Measurements from ENCODE around the gene CTXN1.

Gene CTXN1

GRCh38 chr19:7912697-7913564 lies 13.0 kb downstream of the CTXN1 start:
- DNase-seq = no peak

DNA sequence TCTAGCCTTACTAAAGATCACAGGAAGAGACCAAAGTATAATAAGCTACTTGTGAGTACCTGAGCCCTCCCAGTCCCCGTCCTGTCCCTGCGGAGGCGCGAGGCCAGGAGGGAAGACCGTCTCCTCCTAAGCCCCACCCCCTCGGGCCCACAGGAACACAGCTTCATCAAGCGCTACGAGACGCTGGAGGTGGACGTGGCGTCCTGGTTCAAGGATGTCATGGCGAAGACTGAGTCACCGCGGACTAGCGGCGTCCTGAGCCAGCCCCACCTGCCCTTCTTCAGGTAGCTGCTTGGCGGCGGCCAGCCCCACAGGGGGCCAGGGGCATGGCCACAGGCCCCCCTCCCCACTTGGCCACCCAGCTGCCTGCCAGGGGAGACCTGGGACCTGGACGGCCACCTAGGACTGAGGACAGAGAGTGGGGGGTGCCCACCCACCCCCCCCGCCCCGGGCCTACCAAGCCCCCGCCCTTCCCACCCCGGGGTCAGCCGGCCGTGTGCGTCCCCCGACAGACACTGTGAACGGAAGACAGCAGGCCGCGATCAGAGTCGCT lies 13.7 kb downstream of the CTXN1 start:
- no peak for DNase-seq

GRCh38 chr19:7911508-7912143 lies 14.3 kb downstream of the CTXN1 start:
- no peak for DNase-seq

- no peak for DNase-seq
Observed at GRCh38 chr19:7910321-7911161, 15.4 kb downstream of the CTXN1 start.

GRCh38 chr19:7909471-7910067 lies 16.4 kb downstream of the CTXN1 start:
- DNase-seq = no peak

GRCh38 chr19:7908742-7909461 lies 17.0 kb downstream of the CTXN1 start:
- no peak for DNase-seq

DNA sequence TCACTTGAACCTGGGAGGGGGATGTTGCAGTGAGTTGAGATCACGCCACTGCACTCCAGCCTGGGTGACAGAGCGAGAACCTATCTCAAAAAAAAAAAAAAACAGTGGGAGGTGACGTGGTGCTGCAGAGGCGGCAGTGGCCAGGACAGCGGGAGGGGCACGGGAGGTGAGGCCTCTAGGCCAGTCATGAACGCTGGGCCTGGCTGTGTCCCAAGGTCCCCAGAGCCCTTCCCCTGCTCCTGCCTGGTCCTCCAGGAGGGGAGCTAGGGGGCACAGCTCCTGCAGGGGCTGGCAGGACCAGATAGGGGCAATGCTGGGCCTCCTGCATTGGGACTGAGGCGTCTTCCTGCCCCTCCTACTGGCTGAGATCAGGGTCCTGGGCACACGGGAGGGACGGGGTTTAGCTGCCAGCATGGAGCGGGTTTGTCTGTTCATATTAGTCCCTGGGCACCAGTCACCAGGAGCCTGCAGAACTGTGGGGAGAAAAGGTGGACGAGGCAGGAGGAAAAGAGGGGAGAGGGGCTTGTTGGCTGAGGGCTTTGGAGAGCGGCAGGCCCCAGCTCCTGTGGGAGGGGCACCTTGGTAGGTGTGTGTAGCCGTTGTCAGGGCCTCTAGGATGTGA lies 17.7 kb downstream of the CTXN1 start:
- DNase-seq = no peak

DNA sequence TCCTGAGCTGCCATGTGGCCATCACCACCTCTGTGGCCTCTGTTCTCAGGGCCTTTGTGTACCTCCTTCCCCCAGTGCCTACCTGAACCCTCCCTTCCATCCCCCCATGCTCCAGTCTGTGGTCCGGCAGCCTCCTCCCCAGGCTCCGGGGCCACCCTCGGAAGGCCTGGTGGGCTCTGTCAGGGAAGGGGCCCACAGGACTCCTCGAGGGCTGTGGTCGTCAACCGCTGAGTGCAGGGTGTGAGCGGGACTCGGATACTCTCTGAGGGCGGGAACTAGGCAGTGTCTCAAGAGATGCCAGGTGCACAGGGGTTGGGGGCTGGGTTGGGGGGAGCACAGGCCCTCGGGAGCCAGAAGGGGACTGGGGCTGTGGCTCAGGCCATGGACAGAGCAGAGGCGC lies 18.4 kb downstream of the CTXN1 start:
- DNase-seq = no peak

DNA sequence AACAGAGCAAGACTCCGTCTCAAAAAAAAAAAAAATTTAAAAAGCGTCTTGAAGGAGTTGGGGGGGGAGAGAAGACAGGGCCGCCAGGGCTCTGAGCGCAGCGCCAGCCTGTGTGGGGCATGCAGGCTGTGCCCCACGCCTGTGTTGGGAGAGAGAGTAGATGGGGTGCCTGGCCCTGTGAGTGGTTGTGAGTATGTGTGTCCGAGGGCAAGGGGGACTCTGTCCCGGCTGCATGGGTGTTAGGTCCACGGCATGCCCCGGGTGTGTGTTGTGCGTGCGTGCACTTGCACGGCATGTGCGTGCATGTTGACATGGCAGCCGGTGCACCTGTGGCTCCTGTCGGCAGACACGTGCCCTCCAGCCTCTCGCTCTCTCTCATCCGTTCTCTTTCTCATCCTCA lies 18.8 kb downstream of the CTXN1 start:
- DNase-seq = no peak

- DNase-seq = no peak
Observed at GRCh38 chr19:7905859-7906258, 20.1 kb downstream of the CTXN1 start.

DNA sequence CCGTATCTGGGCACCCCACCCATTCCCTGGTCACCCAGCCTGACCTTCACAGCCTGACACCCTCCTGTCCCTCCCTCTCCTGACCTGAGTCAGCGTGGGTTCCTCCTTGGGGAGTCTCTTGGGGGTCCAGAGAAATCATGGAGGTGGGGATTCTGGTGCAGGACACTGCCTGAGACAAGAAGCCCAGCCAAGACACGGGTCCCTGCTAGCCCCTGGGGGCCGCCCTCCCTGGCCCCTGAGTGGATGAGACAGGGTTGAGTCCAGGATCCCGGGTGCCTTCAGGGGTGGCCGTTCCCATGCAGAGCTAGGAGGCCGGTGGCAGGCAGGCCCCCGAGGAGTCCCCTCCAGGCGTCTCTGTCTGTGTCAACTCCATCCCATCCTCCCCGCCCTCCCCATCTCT lies 20.7 kb downstream of the CTXN1 start:
- no peak for DNase-seq

- DNase-seq = peak; percentile 56 to 61
Observed at GRCh38 chr19:7904074-7905020, 21.6 kb downstream of the CTXN1 start.

DNA sequence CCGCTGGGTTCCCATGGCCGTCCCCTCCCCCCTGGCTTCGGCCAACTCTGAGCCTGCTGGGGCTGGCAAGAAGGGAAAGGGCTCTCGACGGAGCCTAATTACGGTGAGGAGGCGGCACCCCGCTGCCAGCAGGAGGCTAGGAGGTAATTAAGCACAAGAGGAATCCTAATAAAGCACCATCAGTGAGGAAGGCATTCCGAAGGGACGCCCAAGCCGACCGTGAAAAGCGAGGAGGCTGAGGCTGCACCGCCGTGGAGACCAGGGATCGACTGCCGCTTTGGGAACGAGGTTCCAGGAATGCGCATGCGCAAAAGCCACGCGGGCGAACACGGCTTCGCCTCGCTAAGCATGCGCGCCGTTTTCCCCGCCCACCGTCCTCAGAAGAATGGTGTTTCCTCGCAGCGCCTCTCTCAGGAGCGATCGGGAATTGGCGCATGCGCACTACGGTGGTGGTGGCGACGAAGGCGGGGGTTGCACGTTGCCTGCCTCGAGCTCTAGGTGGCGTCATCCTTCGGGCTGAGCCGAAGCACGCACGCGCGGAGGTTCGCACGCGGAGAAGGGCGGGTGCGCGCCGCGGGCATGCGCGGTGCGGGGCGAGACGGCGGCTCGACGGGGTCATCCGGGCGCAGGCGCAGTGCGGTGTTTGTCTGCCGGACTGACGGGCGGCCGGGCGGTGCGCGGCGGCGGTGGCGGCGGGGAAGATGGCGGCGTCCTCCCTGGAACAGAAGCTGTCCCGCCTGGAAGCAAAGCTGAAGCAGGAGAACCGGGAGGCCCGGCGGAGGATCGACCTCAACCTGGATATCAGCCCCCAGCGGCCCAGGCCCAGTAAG lies 22.5 kb downstream of the CTXN1 start, which contains the start of gene MAP2K7:
Gene MAP2K7 (plus strand): TSS at position 634 of the 830 bp plus-strand sequence. CDS start 68 bp downstream, at position 702.
- DNase-seq = peak; percentile 100

DNA sequence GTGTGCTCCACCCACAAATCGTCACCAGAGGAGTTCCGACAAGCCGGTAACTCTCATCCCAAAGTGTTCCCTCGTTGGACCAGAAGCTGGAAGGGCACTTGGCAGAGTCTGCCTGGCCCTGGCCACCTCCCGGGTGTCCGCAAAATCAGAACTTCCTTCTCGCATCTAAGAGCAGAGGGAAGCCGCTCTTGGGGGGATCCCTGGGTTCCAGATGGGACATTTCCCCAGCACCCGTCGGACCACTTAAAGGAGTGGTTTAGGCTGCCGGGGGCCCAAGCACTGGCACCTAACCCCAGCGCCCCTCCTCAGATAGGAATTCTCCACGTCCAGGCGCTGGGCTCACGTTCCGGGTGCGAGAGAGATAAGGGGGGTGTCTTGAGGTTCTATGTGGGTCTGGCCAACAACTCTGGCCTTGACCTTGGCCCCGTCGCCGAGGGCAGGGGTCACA lies 23.1 kb downstream of the CTXN1 start:
- DNase-seq = no peak

DNA sequence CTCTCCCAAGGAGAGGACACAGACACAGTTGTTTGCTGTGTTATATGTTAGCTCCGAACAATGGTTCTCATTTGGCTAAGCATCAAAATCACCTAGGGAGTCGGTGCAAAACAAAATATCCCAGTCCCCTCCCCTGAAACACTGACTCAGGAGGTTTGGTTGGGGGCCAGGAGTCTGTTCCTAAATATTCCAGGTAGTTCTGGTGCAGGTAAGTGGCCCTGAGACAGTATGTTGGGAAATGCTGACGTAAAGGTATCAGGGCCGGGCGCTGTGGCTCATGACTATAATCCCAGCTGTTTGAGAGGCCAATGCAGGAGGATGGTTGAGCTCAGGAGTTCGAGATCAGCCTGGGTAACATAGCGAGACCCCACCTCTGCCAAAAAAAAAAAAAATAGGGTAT lies 24.6 kb downstream of the CTXN1 start:
- no peak for DNase-seq

DNA sequence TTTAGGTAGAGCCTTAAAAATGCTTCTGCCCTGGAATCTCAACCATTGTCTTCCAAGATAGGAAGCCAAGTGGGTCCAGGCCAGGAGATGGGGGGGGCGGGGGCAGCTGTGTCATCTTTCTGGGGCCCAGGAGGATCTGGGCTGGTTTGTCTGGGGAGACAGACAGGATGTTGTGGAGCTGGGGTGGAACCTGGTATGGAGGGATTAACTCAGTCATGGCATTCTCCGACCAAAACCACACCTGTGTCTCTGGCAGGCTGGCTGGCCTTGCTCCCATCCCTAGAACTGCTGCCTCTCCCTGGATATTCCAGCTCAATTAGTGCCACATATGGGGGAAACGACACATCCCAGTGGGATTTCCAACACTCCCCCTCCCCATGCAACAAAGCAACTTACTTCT lies 25.0 kb downstream of the CTXN1 start:
- no peak for DNase-seq

GRCh38 chr19:7900401-7900870 lies 25.5 kb downstream of the CTXN1 start:
- no peak for DNase-seq

DNA sequence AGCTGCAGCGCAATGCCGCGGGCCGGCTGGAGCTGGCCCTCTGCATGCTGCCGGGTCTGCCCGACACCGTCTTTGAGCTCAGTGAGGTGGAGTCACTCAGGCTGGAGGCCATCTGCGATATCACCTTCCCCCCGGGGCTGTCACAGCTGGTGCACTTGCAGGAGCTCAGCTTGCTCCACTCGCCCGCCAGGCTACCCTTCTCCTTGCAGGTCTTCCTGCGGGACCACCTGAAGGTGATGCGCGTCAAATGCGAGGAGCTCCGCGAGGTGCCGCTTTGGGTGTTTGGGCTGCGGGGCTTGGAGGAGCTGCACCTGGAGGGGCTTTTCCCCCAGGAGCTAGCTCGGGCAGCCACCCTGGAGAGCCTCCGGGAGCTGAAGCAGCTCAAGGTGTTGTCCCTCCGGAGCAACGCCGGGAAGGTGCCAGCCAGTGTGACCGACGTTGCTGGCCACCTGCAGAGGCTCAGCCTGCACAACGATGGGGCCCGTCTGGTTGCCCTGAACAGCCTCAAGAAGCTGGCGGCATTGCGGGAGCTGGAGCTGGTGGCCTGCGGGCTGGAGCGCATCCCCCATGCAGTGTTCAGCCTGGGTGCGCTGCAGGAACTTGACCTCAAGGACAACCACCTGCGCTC lies 26.1 kb downstream of the CTXN1 start:
- DNase-seq = no peak

GRCh38 chr19:7898967-7899366 lies 27.0 kb downstream of the CTXN1 start:
- no peak for DNase-seq

Data from activated CD4-positive, alpha-beta T cell treated with anti-CD3 and anti-CD28 coated beads, Interleukin-2, amount 50 U/mL, for 48 hours (primary cell).